Measurements from ENCODE around the gene ARID1B.

Gene ARID1B

GRCh38 chr6:156916130-156916801 is 139.1 kb downstream of the ARID1B start:
- DNase-seq: no peak
- in situ Hi-C loops (cut with MboI; ENCODE audit: low pct_unique_long_range_greater_than_20kb, low sequenced_read_pairs): no loop called here

GRCh38 chr6:156917213-156917612 is 140.0 kb downstream of the ARID1B start:
- DNase-seq: no peak
- in situ Hi-C loops (cut with MboI; ENCODE audit: low pct_unique_long_range_greater_than_20kb, low sequenced_read_pairs): no loop called here

GRCh38 chr6:156918647-156919046 is 141.5 kb downstream of the ARID1B start:
- DNase-seq: no peak
- in situ Hi-C loops (cut with MboI; ENCODE audit: low pct_unique_long_range_greater_than_20kb, low sequenced_read_pairs): no loop called here

- DNase-seq: no peak
- in situ Hi-C loops (cut with MboI; ENCODE audit: low pct_unique_long_range_greater_than_20kb, low sequenced_read_pairs): no loop called here
Observed at GRCh38 chr6:156919370-156919769, 142.2 kb downstream of the ARID1B start.

GRCh38 chr6:156919814-156920369 is 142.7 kb downstream of the ARID1B start:
- DNase-seq: no peak
- in situ Hi-C loops (cut with MboI; ENCODE audit: low pct_unique_long_range_greater_than_20kb, low sequenced_read_pairs): no loop called here

GRCh38 chr6:156924246-156924645 is 147.1 kb downstream of the ARID1B start:
- in situ Hi-C loops (cut with MboI; ENCODE audit: low pct_unique_long_range_greater_than_20kb, low sequenced_read_pairs): no loop called here
- no peak for DNase-seq

GRCh38 chr6:156925026-156925425 is 147.8 kb downstream of the ARID1B start:
- DNase-seq: no peak
- in situ Hi-C loops (cut with MboI; ENCODE audit: low pct_unique_long_range_greater_than_20kb, low sequenced_read_pairs): no loop called here

GRCh38 chr6:156925718-156926607 is 148.8 kb downstream of the ARID1B start:
- DNase-seq: no peak
- in situ Hi-C loops (cut with MboI; ENCODE audit: low pct_unique_long_range_greater_than_20kb, low sequenced_read_pairs): no loop called here

GRCh38 chr6:156928126-156928525 is 150.9 kb downstream of the ARID1B start:
- no peak for DNase-seq
- in situ Hi-C loops (cut with MboI; ENCODE audit: low pct_unique_long_range_greater_than_20kb, low sequenced_read_pairs): no loop called here

- in situ Hi-C loops (cut with MboI; ENCODE audit: low pct_unique_long_range_greater_than_20kb, low sequenced_read_pairs): no loop called here
- DNase-seq: no peak
Observed at GRCh38 chr6:156928972-156929371, 151.8 kb downstream of the ARID1B start.

GRCh38 chr6:156931283-156931682 is 154.1 kb downstream of the ARID1B start:
- in situ Hi-C loops (cut with MboI; ENCODE audit: low pct_unique_long_range_greater_than_20kb, low sequenced_read_pairs): no loop called here
- no peak for DNase-seq

- in situ Hi-C loops (cut with MboI; ENCODE audit: low pct_unique_long_range_greater_than_20kb, low sequenced_read_pairs): no loop called here
- DNase-seq: peak; percentile 38
Observed at GRCh38 chr6:156933201-156934068, 156.3 kb downstream of the ARID1B start.

GRCh38 chr6:156934069-156934460 is 156.9 kb downstream of the ARID1B start:
- in situ Hi-C loops (cut with MboI; ENCODE audit: low pct_unique_long_range_greater_than_20kb, low sequenced_read_pairs): no loop called here
- no peak for DNase-seq

GRCh38 chr6:156935000-156935399 is 157.8 kb downstream of the ARID1B start:
- DNase-seq: no peak
- in situ Hi-C loops (cut with MboI; ENCODE audit: low pct_unique_long_range_greater_than_20kb, low sequenced_read_pairs): no loop called here

GRCh38 chr6:156938143-156938542 is 161.0 kb downstream of the ARID1B start:
- in situ Hi-C loops (cut with MboI; ENCODE audit: low pct_unique_long_range_greater_than_20kb, low sequenced_read_pairs): no loop called here
- DNase-seq: no peak

GRCh38 chr6:156940221-156940620 is 163.0 kb downstream of the ARID1B start:
- in situ Hi-C loops (cut with MboI; ENCODE audit: low pct_unique_long_range_greater_than_20kb, low sequenced_read_pairs): no loop called here

GRCh38 chr6:156942266-156942665 is 165.1 kb downstream of the ARID1B start:
- no peak for DNase-seq
- in situ Hi-C loops (cut with MboI; ENCODE audit: low pct_unique_long_range_greater_than_20kb, low sequenced_read_pairs): no loop called here

More at GRCh38 chr6:156940221-156940620, 163.0 kb downstream of the ARID1B start:
- no peak for DNase-seq

- in situ Hi-C loops (cut with MboI; ENCODE audit: low pct_unique_long_range_greater_than_20kb, low sequenced_read_pairs): no loop called here
- no peak for DNase-seq
Observed at GRCh38 chr6:156943166-156943565, 166.0 kb downstream of the ARID1B start.

GRCh38 chr6:156943816-156944215 is 166.6 kb downstream of the ARID1B start:
- in situ Hi-C loops (cut with MboI; ENCODE audit: low pct_unique_long_range_greater_than_20kb, low sequenced_read_pairs): no loop called here
- DNase-seq: no peak
